GM21447 (cell line): ENCODE measurements around the gene PSMB5.

Source experiments
- ATAC-seq: cut with Tn5 transposase; IDR thresholded peaks from one replicate; pipeline ENCODE4 v1.9.1; 2021; ENCODE audit not compliant: unreplicated experiment

The PSMB5 gene

DNA sequence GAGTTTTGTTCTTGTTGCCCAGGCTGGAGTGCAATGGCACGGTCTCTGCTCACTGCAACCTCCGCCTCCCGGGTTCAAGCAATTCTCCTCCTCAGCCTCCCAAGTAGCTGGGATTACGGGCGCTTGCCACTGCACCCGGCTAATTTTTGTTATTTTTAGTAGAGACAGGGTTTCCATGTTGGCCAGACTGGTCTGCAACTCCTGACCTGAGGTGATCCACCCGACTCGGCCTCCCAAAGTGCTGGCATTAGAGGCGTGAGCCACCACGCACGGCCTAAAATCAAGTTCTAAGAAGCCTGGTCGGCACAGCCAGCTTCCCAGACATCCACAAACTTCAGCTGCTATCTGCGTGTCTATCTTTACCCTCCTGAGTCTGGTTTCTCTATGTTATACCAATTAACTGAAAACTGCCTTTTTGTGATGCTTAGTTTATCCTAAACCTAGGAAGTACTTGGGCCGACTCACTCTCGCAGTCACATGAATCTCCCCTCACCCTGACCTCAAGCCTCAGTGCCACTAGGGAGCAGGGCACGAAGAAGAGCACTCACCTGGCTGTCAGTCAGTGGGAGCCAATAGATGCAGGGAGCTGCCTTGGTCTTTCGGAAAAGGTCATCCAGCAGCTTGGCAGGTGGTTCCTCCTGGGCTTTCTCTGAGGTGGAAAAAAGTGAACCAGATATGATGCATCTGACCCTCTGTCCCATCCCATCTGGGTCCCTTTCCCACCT lies 26.0 kb upstream of the PSMB5 start:
- no peak for ATAC-seq

GRCh38 chr14:23058654-23059504 lies 24.2 kb upstream of the PSMB5 start:
- ATAC-seq, result no peak

DNA sequence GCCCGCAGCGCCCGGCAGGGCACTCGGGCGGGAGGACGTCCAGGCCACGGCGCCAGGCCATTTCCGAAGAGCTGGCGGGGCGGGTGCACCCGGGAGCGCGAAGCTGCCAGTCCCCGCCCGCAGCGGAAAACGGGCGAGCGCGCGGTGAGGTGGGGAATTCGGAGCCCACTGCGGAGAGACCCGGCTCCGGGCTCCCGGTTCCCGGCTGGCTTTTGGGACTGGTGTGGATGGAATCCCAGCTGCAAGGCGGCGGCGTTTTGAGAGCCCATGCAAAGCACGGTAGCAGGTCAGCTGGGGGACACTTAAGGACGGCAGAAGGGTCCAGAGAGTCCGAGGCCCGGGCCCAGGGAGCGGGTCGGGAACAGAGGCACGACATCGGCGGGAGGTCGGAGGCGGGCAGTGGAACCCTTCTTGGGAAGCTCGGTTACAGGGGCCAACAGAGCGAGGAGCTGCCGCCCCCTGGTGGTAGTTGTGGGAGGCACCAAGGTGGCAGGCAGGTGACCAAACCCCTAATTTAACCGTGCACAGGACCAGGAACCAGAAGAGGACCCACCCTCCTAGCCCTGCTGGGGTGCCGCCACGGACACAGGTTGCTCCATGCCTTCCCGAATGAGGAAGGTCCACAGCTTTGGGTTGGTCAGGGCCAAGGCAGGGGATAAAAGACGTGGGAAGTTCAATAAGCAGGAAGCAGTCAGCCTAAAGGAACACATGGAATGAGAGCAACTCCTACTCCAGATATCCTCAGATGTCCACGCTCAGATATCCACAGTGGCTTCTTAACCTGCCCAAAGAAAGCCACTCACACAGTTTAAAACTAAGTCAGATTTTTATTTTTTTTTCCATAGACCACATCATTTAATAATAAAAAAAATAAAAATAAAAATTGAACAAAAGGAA lies 23.3 kb upstream of the PSMB5 start:
- ATAC-seq, result peak; percentile 69

DNA sequence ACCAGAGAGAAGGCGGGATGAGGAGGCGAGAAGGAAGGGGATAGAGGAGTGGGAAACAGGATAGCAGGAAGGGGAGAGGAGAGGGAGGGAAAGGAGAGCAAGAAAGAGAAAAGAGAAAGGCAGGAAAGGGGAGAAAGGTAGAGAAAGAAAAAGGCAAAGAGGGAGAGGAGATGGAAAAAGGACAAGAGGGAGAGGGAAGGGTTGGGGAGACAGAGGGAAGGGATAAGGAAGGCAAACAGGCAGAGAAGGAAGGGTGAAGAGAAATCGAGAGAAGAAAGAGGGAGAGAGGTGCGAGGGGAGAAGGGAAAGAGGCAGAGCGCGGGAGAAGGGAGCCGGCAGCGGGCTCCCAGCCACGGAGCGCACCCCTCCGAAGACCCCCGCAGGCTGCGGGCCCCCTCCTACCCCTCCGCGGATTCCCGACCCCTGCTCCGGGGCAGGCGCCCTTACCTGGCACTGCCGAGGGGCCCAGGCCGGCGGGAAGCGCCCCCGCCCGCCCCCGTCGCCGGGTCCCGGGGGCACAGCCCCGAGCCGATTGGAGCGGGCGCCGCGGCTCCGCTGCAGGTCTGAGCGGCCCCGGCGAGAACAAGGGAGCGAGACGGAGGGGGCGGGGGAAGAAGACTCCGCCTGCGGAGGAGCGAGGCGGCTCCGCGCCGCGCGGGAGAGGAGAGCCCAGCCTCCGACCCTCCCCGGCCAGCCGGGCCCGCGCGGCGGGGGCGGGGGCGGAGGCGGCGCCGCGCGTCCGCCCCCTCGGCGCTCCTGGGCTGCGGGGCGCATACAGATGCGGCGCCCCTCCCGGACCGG lies 22.5 kb upstream of the PSMB5 start, which contains the start of gene CDH24:
Gene CDH24 (minus strand): TSS at position 565 of the 801 bp plus-strand sequence. CDS start 1,787 bp downstream, outside the sequence.
- peak; percentile 43 for ATAC-seq

DNA sequence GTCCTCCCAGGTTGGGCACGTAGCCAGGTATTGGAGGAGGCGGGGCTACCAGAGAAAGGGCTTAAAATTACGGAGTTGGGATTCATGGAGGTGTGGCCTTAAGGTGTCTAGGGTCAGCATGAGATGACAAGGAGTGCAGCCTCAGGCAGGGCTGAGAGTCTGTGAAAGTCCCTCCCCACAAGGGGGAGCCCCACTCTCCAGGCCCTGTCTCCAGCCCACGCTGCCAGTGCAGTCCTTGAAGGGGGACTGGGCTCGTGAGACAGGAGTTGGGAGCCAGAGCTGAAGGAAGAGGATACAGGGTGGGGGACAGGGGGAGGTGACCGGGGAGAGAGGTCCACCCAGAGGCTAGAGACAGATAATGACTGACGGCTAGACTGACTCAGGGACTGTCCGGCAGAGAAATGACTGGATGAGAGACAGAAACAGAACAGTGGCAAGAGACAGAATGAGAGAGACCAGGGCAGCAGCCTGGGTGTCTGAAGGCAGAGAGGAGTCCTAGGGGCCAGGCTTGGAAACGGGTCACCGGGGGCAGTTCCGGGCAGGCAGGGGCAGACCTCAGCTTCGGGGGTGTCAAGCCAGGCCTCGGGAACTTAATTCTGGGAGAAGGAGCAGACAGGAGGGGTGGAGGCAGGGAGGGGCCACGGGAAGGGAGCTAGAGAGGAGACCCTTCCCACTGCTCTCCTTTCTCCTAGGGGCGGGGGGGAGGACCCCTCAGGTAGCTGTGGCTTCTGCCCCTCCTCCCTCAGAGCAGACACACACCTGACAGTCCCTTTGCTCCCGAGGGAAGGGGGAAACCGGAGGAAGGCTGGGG lies 21.6 kb upstream of the PSMB5 start:
- peak; percentile 56 for ATAC-seq

DNA sequence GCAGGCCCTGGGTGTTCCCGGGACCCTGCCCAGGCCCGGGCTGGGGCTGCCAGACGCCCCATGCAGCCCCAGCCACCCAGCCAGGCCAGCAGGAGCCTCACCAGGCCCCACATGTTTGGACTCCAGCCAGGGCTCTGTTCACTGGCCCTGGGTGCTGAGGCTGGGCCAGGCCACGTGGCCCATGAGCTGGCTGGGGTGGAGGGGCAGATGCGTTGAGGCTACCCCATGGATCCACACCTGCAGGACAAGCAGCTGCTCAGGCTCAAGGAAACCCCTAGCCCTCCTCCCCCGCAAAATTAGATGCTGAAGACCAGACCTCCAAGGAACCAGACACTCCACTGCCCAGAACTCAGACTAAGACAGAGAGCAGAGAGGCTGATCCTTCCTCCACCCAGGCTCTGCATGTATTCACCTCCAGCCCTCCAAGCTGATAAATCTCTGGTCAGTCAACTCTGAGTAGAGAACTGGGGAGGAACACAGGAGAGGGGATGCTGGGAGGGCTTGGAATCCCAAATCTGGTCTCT lies 21.0 kb upstream of the PSMB5 start:
- ATAC-seq, result no peak

GRCh38 chr14:23055147-23055550 lies 20.4 kb upstream of the PSMB5 start:
- ATAC-seq, result no peak

GRCh38 chr14:23054000-23054811 lies 19.5 kb upstream of the PSMB5 start:
- no peak for ATAC-seq

GRCh38 chr14:23053426-23053825 lies 18.7 kb upstream of the PSMB5 start:
- no peak for ATAC-seq

GRCh38 chr14:23052671-23053070 lies 18.0 kb upstream of the PSMB5 start:
- no peak for ATAC-seq

DNA sequence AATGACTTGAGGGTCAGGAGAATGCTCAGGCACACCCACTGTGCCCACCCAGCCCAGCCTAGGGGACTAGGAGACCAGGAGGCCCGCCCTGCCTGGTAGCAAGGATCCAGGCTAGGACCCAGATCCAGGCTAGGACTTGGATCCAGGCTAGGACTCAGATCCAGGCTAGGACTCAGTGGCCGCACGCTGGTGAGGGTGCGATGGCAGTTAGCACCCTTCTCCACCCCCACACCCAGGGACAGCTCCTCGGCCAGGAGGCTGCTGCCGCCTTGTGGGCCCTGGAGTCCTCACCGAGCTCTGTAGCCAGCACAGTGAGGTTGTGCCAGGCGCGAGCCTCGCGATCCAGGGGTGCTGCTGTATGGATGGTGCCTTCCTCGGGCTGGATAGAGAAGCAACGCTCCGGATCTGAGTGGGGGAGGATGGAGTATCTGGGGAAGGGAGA lies 17.5 kb upstream of the PSMB5 start:
- ATAC-seq, result no peak

DNA sequence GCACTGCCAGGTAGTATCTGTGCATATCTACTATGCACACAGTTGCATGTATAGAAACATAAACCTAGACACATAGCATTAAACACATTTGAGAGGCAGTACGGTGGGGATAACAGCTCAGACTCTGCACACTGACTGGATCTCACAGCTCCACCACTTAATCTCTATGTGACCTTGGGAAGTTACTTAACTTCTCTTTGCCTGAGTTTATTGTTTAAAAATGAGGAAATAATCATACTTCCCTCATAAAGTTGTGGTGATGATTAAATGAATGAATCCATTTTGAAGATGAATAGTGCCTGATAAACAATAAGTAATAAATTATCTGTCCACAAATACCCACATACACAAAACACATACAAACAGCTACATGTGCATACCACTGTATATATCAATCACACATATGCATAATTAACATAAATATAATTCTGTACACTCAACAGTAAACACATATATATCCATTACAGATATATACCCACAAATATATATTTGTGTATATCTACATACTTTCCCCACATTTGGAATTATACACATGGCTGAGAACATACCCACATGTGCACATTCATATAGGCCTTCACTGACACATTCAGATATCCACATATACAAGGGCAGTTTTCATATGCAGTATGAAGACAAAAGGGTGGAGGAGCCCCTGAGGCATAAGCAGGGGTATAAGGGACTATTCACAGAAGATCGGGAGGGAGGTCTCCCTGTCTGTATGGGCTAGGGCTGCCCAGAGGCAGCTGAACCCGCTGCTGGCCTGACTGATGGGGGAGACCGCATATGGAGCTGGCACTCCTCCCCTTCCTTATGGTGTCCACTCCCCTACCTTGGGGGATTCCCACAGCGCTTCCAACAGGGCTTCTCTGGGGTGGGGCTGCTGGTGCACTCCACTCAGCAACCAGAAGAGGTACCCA lies 16.7 kb upstream of the PSMB5 start:
- no peak for ATAC-seq

DNA sequence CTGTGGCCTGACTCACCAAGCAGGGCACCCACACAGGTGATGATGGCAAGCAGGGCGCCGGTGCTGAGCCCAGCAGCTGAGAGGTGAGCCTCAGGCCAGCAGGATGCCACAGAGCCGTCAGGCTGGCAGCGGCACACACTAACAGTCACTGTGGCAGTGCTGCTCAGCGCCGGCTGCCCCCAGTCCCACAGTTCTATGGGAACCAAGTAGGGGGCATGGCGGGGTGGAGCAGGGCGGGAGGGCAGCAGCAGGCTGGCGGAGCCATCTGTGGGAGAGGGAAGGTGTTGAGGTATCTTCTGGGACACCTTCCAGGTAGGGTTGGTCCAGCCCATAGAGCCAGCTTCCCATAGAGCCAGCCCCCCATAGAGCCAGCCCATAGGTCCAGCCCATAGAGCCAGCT lies 14.3 kb upstream of the PSMB5 start:
- ATAC-seq, result no peak

- ATAC-seq, result no peak
These were observed 13.3 kb upstream of the PSMB5 start for GRCh38 chr14:23047751-23048693.

GRCh38 chr14:23047034-23047634 lies 12.4 kb upstream of the PSMB5 start:
- ATAC-seq, result no peak
